GM12878 (cell line): ENCODE results near the gene RORB. TPM values are rescaled to one million over a fixed set of nuclear protein-coding genes. Genes with fewer than 3 reads are reported as not detected.

Source experiments
- ATAC-seq: fragments of 200-7000 bp; cut with Tn5 transposase; 3 replicates; pipeline ENCODE4 v1.9.1; 2020; ENCODE audit warnings: mild to moderate bottlenecking, moderate library complexity
- BruUV-seq: library from RNA; stranded (reverse); fragments of 400-500 nt; replicated peaks from 2 replicates; lab custom pipeline; 2021; lab: Mats Ljungman, UMichigan
- CTCF ChIA-PET: fragments of 300-600 bp; sonication (Branson Sonifier 250); formaldehyde crosslinking; extraction: SDS; loops from one replicate; lab custom pipeline; 2021; ENCODE audit warnings: inconsistent platforms; lab: Yijun Ruan, JAX
- POLR2A ChIA-PET: fragments of 350-600 bp; formaldehyde crosslinking; extraction: SDS; loops from one replicate; lab custom pipeline; 2021; ENCODE audit warnings: inconsistent platforms; lab: Charles Lee
- RAD21 ChIA-PET: fragments of 300-600 bp; sonication (Branson Sonifier 250); formaldehyde crosslinking; loops from one replicate; lab custom pipeline; 2023; ENCODE audit warnings: antibody characterized with exemption; ENCODE audit not compliant: unreplicated experiment; lab: Charles Lee
- SMC1A ChIA-PET: fragments of 300-600 bp; sonication (Branson Sonifier 250); formaldehyde crosslinking; loops from one replicate; lab custom pipeline; 2023; ENCODE audit not compliant: unreplicated experiment, uncharacterized antibody; lab: Charles Lee
- DNase-seq: peaks from one replicate; pipeline ENCODE4 v3.0.0-alpha.2; 2011; ENCODE audit warnings: low read depth, low spot score
- FAIRE-seq: peaks from 3 replicates; lab custom pipeline; 2011; peaks lifted over from hg19 to GRCh38; lab: Jason Lieb, UNC
- H2AFZ ChIP-seq: 2 replicates; pipeline ENCODE4 v1.6.0; 2011; ENCODE audit warnings: low read depth, low read length, control low read depth; ENCODE audit not compliant: control insufficient read depth
- H3K27ac ChIP-seq: 2 replicates; pipeline ENCODE4 v1.5.1; 2011; ENCODE audit warnings: control low read depth; ENCODE audit not compliant: control insufficient read depth, insufficient read depth
- H3K27me3 ChIP-seq, 2 experiments: replicated peaks in 1 of 2; 2 replicates each; pipeline versions ENCODE4 v1.6.0 to v1.6.1; 2011; ENCODE audit warnings: low read length in 1 of 2; ENCODE audit not compliant: control insufficient read depth in 2 of 2, insufficient read depth in 2 of 2
- H3K36me3 ChIP-seq, 2 experiments: 2 replicates each; pipeline ENCODE4 v1.5.1; 2011; ENCODE audit warnings: low read length in 1 of 2; ENCODE audit not compliant: control insufficient read depth in 2 of 2, insufficient read depth in 2 of 2
- H3K4me1 ChIP-seq: 2 replicates; pipeline ENCODE4 v1.6.1; 2011; ENCODE audit warnings: mild to moderate bottlenecking, low read length, moderate library complexity, mixed read lengths; ENCODE audit not compliant: control insufficient read depth, insufficient read depth
- H3K4me2 ChIP-seq: 2 replicates; pipeline ENCODE4 v1.6.0; 2011; ENCODE audit warnings: control low read depth; ENCODE audit not compliant: control insufficient read depth, insufficient read depth
- H3K4me3 ChIP-seq: fragments of 200-600 bp; sonication (generic); 2 replicates; pipeline ENCODE4 v1.5.1; 2016
- H3K79me2 ChIP-seq: 2 replicates; pipeline ENCODE4 v1.6.0; 2011; ENCODE audit warnings: low read length; ENCODE audit not compliant: control insufficient read depth, insufficient read depth
- H3K9ac ChIP-seq: 2 replicates; pipeline ENCODE4 v1.8.0; 2011; ENCODE audit warnings: low read length, control low read depth, mixed read lengths; ENCODE audit not compliant: control insufficient read depth, insufficient read depth
- H3K9me3 ChIP-seq: replicated peaks from 3 replicates; pipeline ENCODE4 v1.5.1; 2011; ENCODE audit warnings: mild to moderate bottlenecking, low read length; ENCODE audit not compliant: control insufficient read depth, insufficient read depth
- H4K20me1 ChIP-seq: 2 replicates; pipeline ENCODE4 v1.6.0; 2011; ENCODE audit not compliant: control insufficient read depth, insufficient read depth
- ASH2L ChIP-seq: fragments of 300-600, 200-600 bp; sonication (generic); IDR thresholded peaks from 2 replicates; pipeline ENCODE4 v1.6.1; 2017; ENCODE audit warnings: low read depth, mild to moderate bottlenecking, borderline replicate concordance
- BACH1 ChIP-seq: fragments of 450-650 bp; IDR thresholded peaks from 2 replicates; pipeline ENCODE4 v1.6.1; 2017; ENCODE audit warnings: mild to moderate bottlenecking, borderline replicate concordance
- BCL3 ChIP-seq: IDR thresholded peaks from 2 replicates; pipeline ENCODE4 v1.6.1; 2011; ENCODE audit warnings: borderline replicate concordance, low read depth, mild to moderate bottlenecking, moderate library complexity, low read length; ENCODE audit not compliant: insufficient read depth, poor library complexity, severe bottlenecking
- EZH2 ChIP-seq: IDR thresholded peaks from 2 replicates; pipeline ENCODE4 v1.6.1; 2012; ENCODE audit warnings: low read depth, mild to moderate bottlenecking, control low read depth, inconsistent platforms, low read length, borderline replicate concordance; ENCODE audit not compliant: control insufficient read depth
- MEF2B ChIP-seq: fragments of 450-650 bp; IDR thresholded peaks from 2 replicates; pipeline ENCODE4 v1.6.1; 2018; ENCODE audit warnings: mild to moderate bottlenecking, moderate library complexity; ENCODE audit not compliant: partially characterized antibody, poor library complexity, severe bottlenecking
- NFIC ChIP-seq: IDR thresholded peaks from 2 replicates; pipeline ENCODE4 v1.6.1; 2012; ENCODE audit warnings: low read depth, mild to moderate bottlenecking, inconsistent platforms, low read length, moderate library complexity
- NKRF ChIP-seq: fragments of 450-650 bp; conservative IDR thresholded peaks from 2 replicates; pipeline ENCODE4 v1.6.1; 2017; ENCODE audit warnings: mild to moderate bottlenecking, moderate library complexity
- POLR2A ChIP-seq: IDR thresholded peaks from 2 replicates; pipeline ENCODE4 v1.6.1; 2011; ENCODE audit warnings: low read depth, mild to moderate bottlenecking, low read length
- SREBF1 ChIP-seq: IDR thresholded peaks from 2 replicates; pipeline ENCODE4 v1.6.1; 2012; ENCODE audit warnings: mild to moderate bottlenecking, low read length
- STAT1 ChIP-seq: fragments of 450-650 bp; conservative IDR thresholded peaks from 2 replicates; pipeline ENCODE4 v1.6.1; 2014; ENCODE audit warnings: antibody characterized with exemption, mild to moderate bottlenecking
- SUPT20H ChIP-seq: IDR thresholded peaks from 2 replicates; pipeline ENCODE4 v1.6.1; 2011; ENCODE audit warnings: low read depth, mild to moderate bottlenecking, low read length, moderate library complexity, borderline replicate concordance; ENCODE audit not compliant: control insufficient read depth
- WGBS: methylation state at CpG from one replicate; pipeline ENCODE4 v1.1.6; 2016; ENCODE audit warnings: low lambda C conversion rate; ENCODE audit not compliant: insufficient replicate concordance, insufficient coverage; ENCODE audit errors: missing lambda C conversion rate; 5-methylcytosine and 5-hydroxymethylcytosine counted together
- in situ Hi-C: fragments of 300-500 bp; cut with MboI; formaldehyde crosslinking; loops from 9 replicates; pipeline ENCODE4 v1.14.3; 2018; ENCODE audit warnings: mixed read lengths
- intact Hi-C: fragments of 100-400 bp; cut with micrococcal nuclease; formaldehyde crosslinking; loops from one replicate; pipeline ENCODE4 v1.14.2; 2022; ENCODE audit not compliant: unreplicated experiment
- polyA plus RNA-seq, 11 experiments: library from polyadenylated mRNA; depleted of rRNA in 4 of 11; unstranded in 6 of 11; stranded (reverse) in 5 of 11; fragments of >200 nt; fragmentation: Nextera tagmentation in 4 of 11; fragmentation: Illumina TruSeq in 1 of 11; extraction: Ambion mirVana in 4 of 11; extraction: Trizol in 1 of 11; gene quantifications; 1 replicate in 1 of 11; 2 replicates in 10 of 11; pipeline versions ENCODE4 v1.2.1 to v1.2.3, GENCODE V29; 2011 to 2016; ENCODE audit warnings: inconsistent platforms in 2 of 11, missing spikeins in 2 of 11, low read depth in 1 of 11
- total RNA-seq, 4 experiments: library from RNA; depleted of rRNA in 3 of 4; stranded (reverse); fragments of >200 nt in 3 of 4; fragmentation: Illumina TruSeq in 1 of 4; extraction: Trizol in 1 of 4; gene quantifications; 2 replicates each; pipeline versions ENCODE4 v1.2.1 to v1.2.3, GENCODE V29; 2013 to 2021

RORB gene
- total and polyA plus RNA-seq, 10 of the 15 experiments (the other 5 are each of a cell fraction or from before 2014, with no cell fraction given): under 0.01 to 0.01 TPM; not detected in 8

- CTCF ChIA-PET: no interaction called here
- H3K27me3 ChIP-seq: no peaks in the 10 kb centered on the region; a peak in 1 of 4 replicates
- no peaks in the 10 kb centered on the region for H3K79me2 ChIP-seq
- TF ChIP-seq EZH2: no peak
- no peak for TF ChIP-seq BACH1
- no peak for TF ChIP-seq POLR2A
- TF ChIP-seq NFIC: no peak
- TF ChIP-seq NKRF: no peak
- TF ChIP-seq SREBF1: no peak
- TF ChIP-seq BCL3: no peak
- TF ChIP-seq ASH2L: no peak
- TF ChIP-seq STAT1: no peak
- no peak for TF ChIP-seq MEF2B
- TF ChIP-seq SUPT20H: no peak
- no peak overlapping the region for H3K27ac ChIP-seq
- WGBS: 25% methylated on average over 4 of the region's 4 CpGs
- ATAC-seq: no peak
- H2AFZ ChIP-seq: no peak overlapping the region
- POLR2A ChIA-PET: interaction anchor here (0.6 kb wide), 1 partner anchor 10 kb away, joined by 9 read pairs; no protein-coding TSS in a partner anchor
- in situ Hi-C loops (loop anchor here (25.0 kb wide), 1 partner anchor 1049 kb away; no protein-coding TSS in a partner anchor), intact Hi-C loops (no loop called here)
- no TSS peak for BruUV-seq
- no peaks in the 10 kb centered on the region for H3K4me1 ChIP-seq
- H3K9me3 ChIP-seq: no peaks in the 10 kb centered on the region
- RAD21 ChIA-PET: no interaction called here
- H4K20me1 ChIP-seq: no peaks in the 10 kb centered on the region
- no peak for FAIRE-seq
- H3K9ac ChIP-seq: no peak overlapping the region
- H3K4me3 ChIP-seq: no peak overlapping the region
- SMC1A ChIA-PET: no interaction called here
- no peak overlapping the region for H3K4me2 ChIP-seq
- H3K36me3 ChIP-seq: no peaks in the 10 kb centered on the region
- DNase-seq: no peak
Observed at GRCh38 chr9:74736646-74737045, 239.5 kb downstream of the RORB start.
